HL-60 (cell line): ENCODE measurements around the gene EXOC4.

Experiments used
- DNase-seq, 2 experiments: peaks; one replicate each; pipeline ENCODE4 v3.0.0-alpha.2; 2010 to 2020; ENCODE audit warnings: low read depth in 1 of 2, low spot score in 1 of 2
- H3K27ac ChIP-seq: fragments of 250-450 bp; sonication (Bioruptor Pico); replicated peaks from 2 replicates; pipeline ENCODE4 v1.5.1; 2020; ENCODE audit warnings: mild to moderate bottlenecking, moderate library complexity
- H3K27me3 ChIP-seq: fragments of 250-450 bp; sonication (Bioruptor Pico); 2 replicates; pipeline ENCODE4 v1.5.1; 2021; ENCODE audit warnings: mild to moderate bottlenecking, moderate library complexity; ENCODE audit not compliant: insufficient read depth, poor library complexity, severe bottlenecking
- H3K4me3 ChIP-seq: replicated peaks from 2 replicates; pipeline ENCODE4 v1.5.1; 2011; ENCODE audit warnings: mild to moderate bottlenecking, control low read depth, low read length; ENCODE audit not compliant: insufficient read depth
- CTCF ChIP-seq: IDR thresholded peaks from one replicate; pipeline ENCODE4 v1.5.1; 2011; ENCODE audit warnings: low read length, control low read depth, inconsistent platforms; ENCODE audit not compliant: insufficient read depth
- GABPA ChIP-seq: IDR thresholded peaks from 2 replicates; pipeline ENCODE4 v1.6.1; 2012; ENCODE audit warnings: low read depth
- POLR2AphosphoS5 ChIP-seq: IDR thresholded peaks from 2 replicates; pipeline ENCODE4 v1.6.1; 2012; ENCODE audit warnings: low read depth
- REST ChIP-seq: IDR thresholded peaks from 2 replicates; pipeline ENCODE4 v1.6.1; 2012; ENCODE audit warnings: low read depth; ENCODE audit not compliant: insufficient replicate concordance
- SPI1 ChIP-seq: IDR thresholded peaks from 2 replicates; pipeline ENCODE4 v1.6.1; 2012; ENCODE audit warnings: low read depth, mild to moderate bottlenecking, borderline replicate concordance

The EXOC4 gene

GRCh38 chr7:133824132-133824531 is 571.3 kb downstream of the EXOC4 start:
- H3K27ac ChIP-seq = no peak overlapping the region
- TF ChIP-seq POLR2AphosphoS5 (no peak), REST (no peak), GABPA (no peak), SPI1 (no peak), CTCF (no peak)
- H3K27me3 ChIP-seq = no peaks in the 10 kb centered on the region
- no peak for DNase-seq
- no peak overlapping the region for H3K4me3 ChIP-seq

DNA sequence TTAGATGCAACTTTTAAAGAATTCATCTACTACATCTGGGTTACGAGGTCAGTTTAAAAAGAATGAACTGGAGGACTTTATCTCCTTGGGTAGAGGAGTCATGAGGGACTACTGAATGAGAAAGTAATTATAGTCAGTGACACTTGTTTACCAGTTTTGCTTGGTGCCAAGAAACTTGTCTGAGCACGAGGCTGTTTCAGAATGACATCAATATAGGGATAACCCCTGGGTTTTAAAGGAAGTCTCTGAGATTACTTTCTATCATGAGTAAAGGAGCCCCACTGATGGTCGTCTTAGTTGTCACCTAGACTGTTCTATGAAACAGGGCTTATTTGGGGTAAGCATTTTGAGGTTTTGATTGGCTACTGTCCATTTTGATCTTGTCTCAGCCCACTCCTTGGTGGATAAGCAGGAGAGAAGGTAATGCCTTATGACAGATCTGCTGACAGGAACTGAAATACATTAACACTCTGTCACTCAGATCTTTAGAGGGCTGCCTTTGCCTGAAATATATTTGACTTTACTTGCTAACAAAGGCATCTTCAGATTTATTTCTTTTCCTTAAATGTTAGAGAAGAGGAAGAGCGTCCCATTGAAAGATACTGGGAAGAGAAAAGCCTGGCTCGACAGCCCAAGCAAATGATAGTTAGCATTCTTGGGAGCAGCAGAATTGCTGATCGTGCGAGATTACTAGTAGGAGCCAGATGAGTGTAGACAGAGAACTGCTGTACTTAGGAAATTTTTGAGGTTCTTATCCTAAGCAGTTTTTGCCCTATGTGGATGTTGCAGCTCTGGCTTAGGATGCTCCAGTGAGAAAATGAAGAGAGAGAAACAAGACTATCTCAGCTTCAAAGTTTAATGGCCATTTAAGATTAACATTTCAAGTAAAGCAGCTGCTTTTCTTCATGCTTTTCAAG is 575.1 kb downstream of the EXOC4 start:
- DNase-seq = no peak
- Histone ChIP-seq H3K4me3 (no peak overlapping the region), H3K27ac (no peak overlapping the region), H3K27me3 (no peaks in the 10 kb centered on the region)
- TF ChIP-seq REST (no peak), SPI1 (no peak), GABPA (no peak), CTCF (no peak), POLR2AphosphoS5 (no peak)

DNA sequence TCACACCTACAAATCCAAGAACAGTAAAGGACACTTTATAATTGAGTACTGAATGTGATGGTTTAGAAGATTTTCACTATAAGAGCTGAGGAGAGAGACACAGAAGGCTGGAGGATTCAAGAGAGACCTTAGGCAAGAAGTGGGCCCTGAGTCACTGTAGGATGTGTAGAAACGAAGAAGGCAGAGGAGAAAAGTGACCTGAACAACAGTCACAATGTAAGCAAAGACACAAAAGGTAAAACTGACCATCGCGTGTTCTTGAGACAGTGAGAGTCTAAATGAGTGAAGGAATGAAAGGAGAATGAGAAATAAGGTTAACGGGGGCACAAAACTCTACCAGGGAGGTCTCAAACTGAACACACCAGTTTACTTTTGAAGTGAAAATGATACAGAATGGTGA is 576.0 kb downstream of the EXOC4 start:
- Histone ChIP-seq H3K4me3 (no peak overlapping the region), H3K27me3 (no peaks in the 10 kb centered on the region), H3K27ac (no peak overlapping the region)
- TF ChIP-seq POLR2AphosphoS5 (no peak), GABPA (no peak), SPI1 (no peak), REST (no peak), CTCF (no peak)
- no peak for DNase-seq
